CD4-positive, alpha-beta T cell (primary cell): ENCODE measurements around the gene NHS. TPM values are rescaled to one million over a fixed set of nuclear protein-coding genes. Genes with fewer than 3 reads are reported as not detected.
A peak's percentile ranks its signal among the peaks of the same experiment; 100 is the strongest.

Source experiments
- ATAC-seq: fragments of 200-7000 bp; cut with Tn5 transposase; one replicate; pipeline ENCODE4 v1.10.0; 2022; ENCODE audit warnings: mild to moderate bottlenecking; ENCODE audit not compliant: poor library complexity
- CTCF ChIA-PET: fragments of 350-600 bp; sonication (Branson Sonifier 250); formaldehyde crosslinking; loops from one replicate; lab custom pipeline; 2021; ENCODE audit warnings: antibody characterized with exemption, inconsistent platforms; lab: Charles Lee
- POLR2A ChIA-PET: fragments of 350-600 bp; sonication (Branson Sonifier 250); formaldehyde crosslinking; loops from one replicate; lab custom pipeline; 2021; ENCODE audit warnings: antibody characterized with exemption, inconsistent platforms; lab: Charles Lee
- DNase-seq, 14 experiments: peaks; one replicate each; pipeline ENCODE4 v3.0.0-alpha.2; 2013 to 2020; ENCODE audit warnings: mixed read lengths in 2 of 14
- H3K27ac ChIP-seq, 2 donors: one replicate each; pipeline versions ENCODE4 v1.5.1 to v1.7.0; 2013; ENCODE audit warnings: low read length in 2 of 2, low read depth in 1 of 2, mild to moderate bottlenecking in 1 of 2
- H3K27me3 ChIP-seq, 2 experiments: 1 replicate in 1 of 2; 2 replicates in 1 of 2; pipeline versions ENCODE4 v1.6.1 to v1.7.0; 2013; ENCODE audit warnings: low read length in 2 of 2, control low read depth in 1 of 2, mild to moderate bottlenecking in 1 of 2, moderate library complexity in 1 of 2; ENCODE audit not compliant: insufficient read depth in 2 of 2, control insufficient read depth in 1 of 2
- H3K36me3 ChIP-seq: one replicate; pipeline ENCODE4 v1.6.1; 2013; ENCODE audit warnings: low read length, control low read depth; ENCODE audit not compliant: insufficient read depth
- H3K4me1 ChIP-seq: one replicate; pipeline ENCODE4 v1.6.1; 2013; ENCODE audit warnings: low read length, control low read depth; ENCODE audit not compliant: insufficient read depth
- H3K4me3 ChIP-seq: one replicate; pipeline ENCODE4 v1.5.1; 2013; ENCODE audit warnings: mild to moderate bottlenecking, low read length, moderate library complexity
- H3K9me3 ChIP-seq, 2 experiments: 1 replicate in 1 of 2; 2 replicates in 1 of 2; pipeline versions ENCODE4 v1.6.1 to v1.7.0; 2013; ENCODE audit warnings: low read length in 2 of 2, mild to moderate bottlenecking in 2 of 2, control low read depth in 1 of 2, moderate library complexity in 1 of 2; ENCODE audit not compliant: control insufficient read depth in 1 of 2, insufficient read depth in 1 of 2
- H3K27ac Mint-ChIP-seq: one replicate; pipeline ENCODE4 v1.8.0; 2020; ENCODE audit warnings: mixed read lengths
- H3K27me3 Mint-ChIP-seq: one replicate; pipeline ENCODE4 v1.8.0; 2021; ENCODE audit warnings: mixed read lengths
- H3K36me3 Mint-ChIP-seq: one replicate; pipeline ENCODE4 v1.8.0; 2021; ENCODE audit warnings: low read depth, mixed read lengths
- H3K4me1 Mint-ChIP-seq: one replicate; pipeline ENCODE4 v1.8.0; 2021; ENCODE audit warnings: low read depth, mixed read lengths
- H3K4me3 Mint-ChIP-seq: one replicate; pipeline ENCODE4 v1.8.0; 2020; ENCODE audit warnings: mild to moderate bottlenecking, mixed read lengths
- H3K9me3 Mint-ChIP-seq: one replicate; pipeline ENCODE4 v1.8.0; 2020; ENCODE audit warnings: mixed read lengths
- intact Hi-C, 2 experiments: fragments of 100-400 bp; cut with DNase I in 1 of 2; cut with micrococcal nuclease in 1 of 2; formaldehyde crosslinking; loops; one replicate each; pipeline versions ENCODE4 v1.15.1 to v1.9.0; 2023 to 2025; cut with DNase I, micrococcal nuclease
- total RNA-seq, 174 experiments: library from RNA in 2 of 174; stranded (reverse) in 2 of 174; gene quantifications; one replicate each; pipeline ENCODE4 v1.2.3 and lab custom pipeline; 2021 to 2026
- TF ChIP-seq, protein P1 (sequence below): fragments of 200-600 bp; IDR thresholded peaks from one replicate; pipeline ENCODE4 v1.8.0; 2022; ENCODE audit warnings: antibody characterized with exemption, mild to moderate bottlenecking

The NHS gene
- total RNA-seq, 2 experiments from 2014 or later: 0.36 to 0.53 TPM

- no peaks in the 10 kb centered on the region for H3K27me3 ChIP-seq
- ChIA-PET POLR2A (no interaction called here), CTCF (no interaction called here)
- Mint-ChIP-seq H3K27ac (no peak overlapping the region), H3K36me3 (no peaks in the 10 kb centered on the region), H3K9me3 (no peaks in the 10 kb centered on the region), H3K4me1 (no peaks in the 10 kb centered on the region), H3K4me3 (no peak overlapping the region), H3K27me3 (no peaks in the 10 kb centered on the region)
- intact Hi-C loops: no loop called here
- DNase-seq (no peak), ATAC-seq (no peak)
- H3K9me3 ChIP-seq: no peaks in the 10 kb centered on the region
- no peak overlapping the region for H3K4me3 ChIP-seq
- no peaks in the 10 kb centered on the region for H3K4me1 ChIP-seq
- TF ChIP-seq, protein P1, sequence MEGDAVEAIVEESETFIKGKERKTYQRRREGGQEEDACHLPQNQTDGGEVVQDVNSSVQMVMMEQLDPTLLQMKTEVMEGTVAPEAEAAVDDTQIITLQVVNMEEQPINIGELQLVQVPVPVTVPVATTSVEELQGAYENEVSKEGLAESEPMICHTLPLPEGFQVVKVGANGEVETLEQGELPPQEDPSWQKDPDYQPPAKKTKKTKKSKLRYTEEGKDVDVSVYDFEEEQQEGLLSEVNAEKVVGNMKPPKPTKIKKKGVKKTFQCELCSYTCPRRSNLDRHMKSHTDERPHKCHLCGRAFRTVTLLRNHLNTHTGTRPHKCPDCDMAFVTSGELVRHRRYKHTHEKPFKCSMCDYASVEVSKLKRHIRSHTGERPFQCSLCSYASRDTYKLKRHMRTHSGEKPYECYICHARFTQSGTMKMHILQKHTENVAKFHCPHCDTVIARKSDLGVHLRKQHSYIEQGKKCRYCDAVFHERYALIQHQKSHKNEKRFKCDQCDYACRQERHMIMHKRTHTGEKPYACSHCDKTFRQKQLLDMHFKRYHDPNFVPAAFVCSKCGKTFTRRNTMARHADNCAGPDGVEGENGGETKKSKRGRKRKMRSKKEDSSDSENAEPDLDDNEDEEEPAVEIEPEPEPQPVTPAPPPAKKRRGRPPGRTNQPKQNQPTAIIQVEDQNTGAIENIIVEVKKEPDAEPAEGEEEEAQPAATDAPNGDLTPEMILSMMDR: no peak
- H3K27ac ChIP-seq: no peak overlapping the region
- H3K36me3 ChIP-seq: no peaks in the 10 kb centered on the region
These were observed 188.1 kb downstream of the NHS start for GRCh38 chrX:17563076-17563475.

- Histone ChIP-seq H3K27ac (no peak overlapping the region), H3K36me3 (no peaks in the 10 kb centered on the region), H3K9me3 (no peaks in the 10 kb centered on the region), H3K4me3 (no peak overlapping the region), H3K27me3 (no peaks in the 10 kb centered on the region), H3K4me1 (no peaks in the 10 kb centered on the region)
- H3K27me3 Mint-ChIP-seq: no peaks in the 10 kb centered on the region
- TF ChIP-seq, protein P1: no peak
- intact Hi-C loops: no loop called here
- no peaks in the 10 kb centered on the region for H3K4me1 Mint-ChIP-seq
- no peak for ATAC-seq
- no peak overlapping the region for H3K4me3 Mint-ChIP-seq
- CTCF ChIA-PET: no interaction called here
- no peaks in the 10 kb centered on the region for H3K36me3 Mint-ChIP-seq
- H3K9me3 Mint-ChIP-seq: no peaks in the 10 kb centered on the region
- no peak overlapping the region for H3K27ac Mint-ChIP-seq
- POLR2A ChIA-PET: no interaction called here
- no peak for DNase-seq
These were observed 188.5 kb downstream of the NHS start for GRCh38 chrX:17563515-17563914.

- ATAC-seq (no peak), DNase-seq (peak in 2 of 14 experiments; percentile 18 to 45)
- Mint-ChIP-seq H3K4me1 (no peaks in the 10 kb centered on the region), H3K36me3 (no peaks in the 10 kb centered on the region), H3K9me3 (no peaks in the 10 kb centered on the region), H3K4me3 (no peak overlapping the region), H3K27ac (no peak overlapping the region), H3K27me3 (no peaks in the 10 kb centered on the region)
- intact Hi-C loops: no loop called here
- Histone ChIP-seq H3K27ac (no peak overlapping the region), H3K36me3 (no peaks in the 10 kb centered on the region), H3K4me1 (no peaks in the 10 kb centered on the region), H3K4me3 (no peak overlapping the region), H3K27me3 (no peaks in the 10 kb centered on the region), H3K9me3 (no peaks in the 10 kb centered on the region)
- TF ChIP-seq, protein P1: no peak
- POLR2A ChIA-PET: no interaction called here
- CTCF ChIA-PET: no interaction called here
These were observed 189.8 kb downstream of the NHS start for GRCh38 chrX:17564689-17565409.
